HG03280 (cell line): ENCODE measurements around the gene MISP3.
A peak's percentile ranks its signal among the peaks of the same experiment; 100 is the strongest.

Experiments
- ATAC-seq: cut with Tn5 transposase; IDR thresholded peaks from one replicate; pipeline ENCODE4 v1.9.1; 2021; ENCODE audit warnings: mild to moderate bottlenecking, moderate library complexity; ENCODE audit not compliant: unreplicated experiment

The MISP3 gene

DNA sequence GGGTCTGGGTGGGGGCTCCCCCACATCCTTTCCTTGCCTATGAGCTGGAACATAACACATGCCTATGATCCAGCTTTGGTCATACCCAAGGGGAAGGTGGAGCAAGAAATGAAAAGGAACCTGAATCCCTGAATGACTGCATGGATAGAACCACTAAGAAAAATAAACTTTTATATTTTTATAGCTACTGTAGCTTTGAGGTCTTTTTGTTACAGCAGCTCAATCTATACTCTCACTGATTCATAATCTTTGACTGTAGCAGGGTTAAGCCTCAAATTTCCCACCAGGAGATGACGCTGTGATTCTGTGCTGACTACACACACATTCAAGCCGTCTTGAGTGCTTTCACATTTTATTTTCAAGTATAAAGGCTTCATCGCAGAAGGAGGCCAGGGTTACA is 19.6 kb upstream of the MISP3 start:
- no peak for ATAC-seq

DNA sequence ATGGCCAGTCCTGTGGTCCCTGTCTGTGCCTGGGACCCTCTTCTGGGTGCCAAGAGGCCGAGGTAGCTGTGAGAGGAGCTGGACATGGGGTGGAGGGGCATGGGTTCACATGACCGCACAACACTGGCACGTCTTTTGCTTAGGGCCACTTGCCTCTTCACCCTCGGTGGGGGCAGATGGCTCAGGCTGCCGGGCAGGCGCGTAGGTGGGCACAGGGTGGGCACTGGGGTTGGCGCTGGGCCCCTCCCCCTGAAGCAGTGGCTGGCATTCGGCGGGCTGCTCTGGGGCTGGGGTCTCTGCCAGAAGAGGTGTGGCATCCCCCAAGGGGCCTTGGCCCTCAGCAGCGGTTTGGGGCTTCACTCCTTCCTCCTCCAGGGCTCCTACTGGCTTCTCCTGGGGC is 19.1 kb upstream of the MISP3 start:
- no peak for ATAC-seq

DNA sequence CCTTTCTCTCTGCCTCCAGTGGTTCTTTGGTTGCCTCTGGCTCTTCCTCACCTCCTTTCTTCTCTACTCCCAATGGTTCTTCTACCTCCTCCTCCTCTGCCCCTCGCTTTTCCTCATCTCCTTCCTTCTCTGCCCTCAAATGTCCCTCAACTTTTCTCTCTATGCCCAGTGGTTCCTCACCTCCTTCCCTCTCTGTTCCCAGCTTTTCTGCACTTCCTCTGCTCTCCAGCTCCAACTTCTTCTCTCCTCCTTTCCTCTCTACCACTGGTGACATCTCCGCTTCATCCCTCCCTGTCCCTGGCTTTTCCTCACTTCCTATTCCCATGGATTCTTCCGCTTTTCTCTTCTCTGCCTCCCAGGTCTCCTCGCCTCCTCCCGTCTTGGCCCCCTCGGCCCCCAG is 18.5 kb upstream of the MISP3 start:
- no peak for ATAC-seq

DNA sequence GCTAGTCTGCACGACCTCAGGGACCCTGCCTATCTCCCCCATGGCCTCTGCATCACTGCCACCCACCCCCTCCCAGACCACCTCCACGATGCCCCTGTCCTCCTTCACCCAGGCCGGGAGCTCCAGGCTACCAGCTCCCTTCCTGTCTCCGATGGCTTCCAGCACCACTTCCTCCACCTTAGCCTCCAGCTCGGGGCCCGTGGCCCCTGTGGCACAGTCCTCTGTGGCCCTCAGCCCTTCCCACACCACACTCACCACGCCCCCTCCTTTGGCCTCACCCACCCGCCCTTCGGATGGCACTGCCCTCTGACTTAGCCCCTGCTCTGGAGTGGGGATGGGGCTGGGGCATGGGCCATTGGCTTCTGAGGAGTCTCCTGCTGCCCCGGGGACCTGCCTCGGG is 17.9 kb upstream of the MISP3 start:
- ATAC-seq = no peak

DNA sequence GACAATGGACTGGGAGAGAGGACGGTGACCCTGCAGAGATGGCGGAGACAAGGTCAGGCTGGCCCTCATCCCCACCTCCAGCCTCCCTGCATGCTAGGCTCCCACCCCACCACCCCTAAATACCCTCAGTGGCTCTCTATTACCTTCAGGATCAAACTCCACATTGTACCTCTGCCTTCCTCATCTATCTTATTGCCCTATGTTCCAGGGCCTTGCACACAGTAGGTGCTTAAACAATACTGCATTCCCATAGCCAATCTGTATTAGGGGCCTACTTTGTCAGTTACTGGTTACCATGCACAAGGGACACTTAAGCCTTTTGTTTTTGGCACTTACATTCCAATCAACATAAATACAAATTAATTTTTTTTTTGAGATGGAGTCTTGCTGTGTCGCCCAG is 17.2 kb upstream of the MISP3 start:
- ATAC-seq = no peak

DNA sequence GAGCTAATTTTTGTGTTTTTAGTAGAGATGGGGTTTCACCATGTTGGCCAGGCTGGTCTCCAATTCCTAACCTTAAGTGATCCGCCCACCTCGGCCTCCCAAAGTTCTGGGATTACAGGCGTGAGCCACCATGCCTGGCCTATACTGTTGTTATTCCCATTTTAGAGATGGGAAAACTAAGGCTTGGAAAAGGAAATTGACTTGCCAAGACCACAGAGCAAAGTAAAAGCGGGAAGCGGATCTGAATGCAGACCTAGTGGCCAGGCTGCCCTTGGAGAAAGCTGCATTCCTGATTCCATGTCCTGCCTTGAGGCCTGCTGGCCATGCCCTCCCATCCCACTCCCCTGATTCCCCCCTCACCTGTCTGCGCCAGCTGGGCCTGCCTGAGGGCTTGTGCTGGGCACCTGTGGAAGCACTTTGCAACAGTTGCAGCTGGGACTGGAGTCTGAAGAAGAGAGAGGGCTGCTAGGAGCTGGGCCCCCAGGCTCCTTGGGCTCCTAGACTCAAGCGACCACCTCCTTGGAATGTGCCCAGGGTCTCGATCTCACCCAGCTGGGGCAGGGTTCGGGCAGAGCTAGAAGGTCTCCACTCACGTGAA is 16.4 kb upstream of the MISP3 start:
- ATAC-seq = no peak

DNA sequence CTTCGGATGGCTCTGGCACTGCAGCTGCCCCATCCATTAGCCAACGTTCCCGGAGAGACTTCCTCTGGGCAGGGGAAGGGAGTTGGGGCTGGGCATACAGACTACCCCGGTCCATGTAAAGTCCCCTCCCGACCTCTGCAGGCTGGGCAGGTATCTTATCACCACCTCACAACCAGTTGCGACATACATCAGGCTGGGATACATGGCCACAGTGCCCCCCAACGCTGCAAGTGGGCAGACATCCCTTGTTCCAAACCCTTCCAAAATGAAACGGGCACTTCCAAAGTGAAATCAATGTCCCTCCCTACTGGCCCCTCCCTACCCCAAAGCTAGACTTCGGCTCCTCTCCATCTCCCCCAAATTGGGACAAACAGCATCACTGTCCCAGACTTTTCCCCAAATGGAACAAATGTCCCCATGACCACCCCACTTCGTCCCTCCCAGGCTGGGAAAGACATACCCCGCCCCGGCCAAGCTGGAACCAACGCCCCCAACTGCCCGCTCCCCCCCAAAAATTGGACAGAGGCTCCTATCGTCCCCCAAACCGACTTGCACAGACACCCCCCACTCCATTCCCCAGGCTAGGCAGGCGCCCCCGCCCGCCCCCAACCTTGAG is 15.7 kb upstream of the MISP3 start:
- no peak for ATAC-seq

DNA sequence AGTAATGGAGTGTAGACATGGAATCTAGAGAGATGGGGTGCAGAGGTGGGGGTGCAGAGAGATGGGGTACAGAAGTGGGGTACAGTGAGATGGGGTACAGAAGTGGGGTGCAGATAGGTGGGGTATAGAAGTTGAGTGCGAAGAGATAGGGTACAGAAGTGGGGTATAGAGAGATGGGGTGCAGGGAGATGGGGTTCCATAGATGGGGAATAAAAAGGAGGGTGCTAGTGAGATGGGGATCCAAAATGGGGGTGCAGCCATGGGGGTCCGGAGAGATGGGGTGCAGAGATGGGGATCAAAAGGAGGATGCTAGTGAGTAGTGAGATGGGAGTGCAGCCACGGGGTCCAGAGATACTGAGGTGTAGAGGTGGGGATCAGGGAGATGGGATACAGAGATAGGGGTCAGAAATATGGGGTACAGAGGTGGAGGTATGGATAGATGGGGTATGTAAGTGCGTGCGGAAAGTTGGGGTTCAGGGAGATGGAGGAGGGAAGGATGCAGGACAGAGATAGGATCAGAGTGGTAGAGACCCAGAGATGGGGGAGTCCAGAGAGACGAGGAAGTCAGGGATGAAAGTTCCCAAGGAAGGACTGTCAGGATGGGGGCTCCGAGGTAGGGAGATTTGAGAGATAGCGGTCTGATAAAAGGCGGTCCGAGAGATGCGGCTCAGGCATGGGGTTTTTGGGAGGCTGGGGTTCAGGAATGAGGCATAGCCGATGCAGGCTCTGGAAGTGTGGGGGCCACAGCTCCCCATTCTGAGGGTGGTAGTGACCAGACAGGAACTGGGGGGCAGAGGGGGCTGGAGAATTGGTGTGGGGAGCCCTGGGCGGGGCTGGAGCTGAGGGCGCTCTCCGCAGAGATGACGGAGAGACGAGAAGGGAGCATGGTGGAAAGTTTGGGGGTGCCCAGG is 14.1 kb upstream of the MISP3 start:
- no peak for ATAC-seq

DNA sequence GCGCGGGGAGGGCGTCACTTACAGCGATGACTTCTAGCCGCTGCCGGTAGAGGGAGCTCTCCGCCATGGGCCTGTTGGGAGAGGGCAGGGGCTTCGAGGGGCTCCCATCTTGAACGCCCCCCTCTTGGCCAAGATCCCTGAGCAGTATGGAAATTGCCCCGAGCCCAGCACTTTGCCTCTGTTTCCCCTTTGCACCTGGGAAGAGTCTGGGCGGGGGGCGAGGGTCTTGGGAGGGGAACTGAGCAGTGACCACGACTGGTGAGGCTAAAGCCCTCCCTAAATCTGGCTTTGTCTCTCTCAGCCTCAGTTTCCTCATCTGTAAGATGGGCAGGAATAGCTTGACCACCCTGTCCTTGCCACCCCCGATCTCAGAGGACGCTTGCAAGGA is 13.5 kb upstream of the MISP3 start:
- no peak for ATAC-seq

DNA sequence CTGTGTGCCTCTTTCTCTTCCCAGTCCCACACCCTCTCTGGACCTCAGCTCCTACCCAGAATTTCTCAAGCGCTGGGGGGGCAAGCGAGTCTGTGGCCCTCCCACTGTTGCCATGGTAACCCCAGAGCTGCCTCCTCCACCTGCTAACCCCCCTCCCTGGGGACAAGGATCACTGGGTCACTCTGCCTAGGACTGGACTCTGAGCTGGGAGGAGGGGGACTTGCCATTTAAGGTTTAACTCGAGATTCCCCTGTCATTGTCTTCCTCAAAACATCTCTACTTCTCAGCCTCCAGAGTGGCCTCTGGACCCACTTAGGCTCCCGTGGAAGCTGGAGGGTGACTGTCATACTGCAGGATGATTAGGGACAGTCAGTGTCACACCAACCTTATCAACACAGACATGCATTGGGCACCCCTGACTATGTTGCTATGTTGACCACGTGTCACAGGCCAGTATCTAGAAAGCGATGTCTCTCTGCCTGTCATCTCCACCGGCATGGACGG is 12.9 kb upstream of the MISP3 start:
- no peak for ATAC-seq

DNA sequence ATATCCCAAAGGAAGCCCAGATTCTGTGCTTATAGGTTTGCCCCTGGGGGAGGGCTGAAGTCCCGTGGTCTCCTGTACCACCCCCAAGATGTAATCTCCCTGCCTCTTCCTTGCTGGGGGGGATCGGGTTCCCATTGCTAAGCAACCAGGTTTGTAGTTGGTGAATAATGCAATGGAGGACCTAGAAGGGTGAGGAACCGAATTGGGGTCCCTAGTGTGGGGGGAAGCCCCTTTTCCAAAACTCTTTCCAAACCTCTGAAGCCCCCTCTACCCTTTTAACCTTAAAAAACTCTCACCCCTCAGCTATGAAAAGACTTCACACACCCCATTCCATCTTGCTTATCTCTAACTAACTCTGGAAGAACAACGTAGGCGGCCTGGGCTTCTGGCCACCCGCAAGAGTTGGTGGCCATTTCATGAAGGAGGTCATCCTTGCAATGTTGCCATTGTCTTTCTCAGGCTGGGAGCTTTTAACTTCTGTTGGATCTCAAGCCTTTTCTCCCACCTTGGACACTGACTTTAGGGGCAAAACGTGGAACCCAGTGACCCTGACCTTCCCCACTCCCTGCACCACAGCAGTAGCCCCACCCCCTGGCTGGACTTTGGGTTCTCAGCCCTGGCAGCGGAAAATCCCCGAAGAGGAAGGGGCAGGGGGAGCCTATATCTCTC is 11.4 kb upstream of the MISP3 start:
- ATAC-seq = no peak

DNA sequence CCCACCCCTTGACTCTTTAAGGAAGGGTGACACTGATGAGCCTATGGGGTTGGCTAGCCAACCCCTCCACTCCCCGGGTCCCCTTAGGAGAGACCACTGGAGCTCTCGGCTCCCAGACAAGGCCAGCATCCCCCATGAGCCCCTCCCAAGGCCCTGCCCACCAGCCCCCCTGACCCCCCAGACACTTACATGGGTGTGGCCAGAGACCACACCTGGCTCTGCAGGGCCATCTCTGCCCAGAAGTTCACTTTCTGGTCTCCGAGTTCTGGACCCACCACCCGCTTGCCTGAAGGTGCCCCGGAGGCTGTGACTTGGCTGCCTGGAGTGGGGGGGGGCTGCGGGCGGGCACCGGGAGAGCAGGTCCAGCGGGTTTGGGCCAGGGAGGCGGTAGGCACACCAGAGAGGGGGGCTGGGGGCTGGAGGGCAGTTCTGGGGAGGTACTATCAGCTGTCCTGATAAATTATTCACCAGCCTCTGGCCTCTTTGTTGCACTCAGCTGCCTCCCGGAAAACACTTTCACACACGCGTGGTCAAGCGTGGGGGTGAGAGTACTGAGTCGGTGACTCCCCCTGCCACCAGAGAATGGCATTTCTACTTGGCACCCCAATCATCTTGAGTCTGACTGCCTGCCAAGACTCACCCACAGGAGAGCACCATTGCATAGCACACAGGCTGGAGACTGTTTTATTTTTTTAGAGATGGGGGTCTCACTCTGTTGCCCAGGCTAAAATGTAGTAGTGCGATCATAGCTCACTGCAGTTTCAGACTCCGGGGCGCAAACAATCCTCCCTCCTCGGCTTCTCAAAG is 10.6 kb upstream of the MISP3 start, which contains the start of gene PALM3:
TSS of gene PALM3 (minus strand) at position 326 of the 807 bp plus-strand sequence. CDS start at position 230, 96 bp downstream.
- no peak for ATAC-seq

DNA sequence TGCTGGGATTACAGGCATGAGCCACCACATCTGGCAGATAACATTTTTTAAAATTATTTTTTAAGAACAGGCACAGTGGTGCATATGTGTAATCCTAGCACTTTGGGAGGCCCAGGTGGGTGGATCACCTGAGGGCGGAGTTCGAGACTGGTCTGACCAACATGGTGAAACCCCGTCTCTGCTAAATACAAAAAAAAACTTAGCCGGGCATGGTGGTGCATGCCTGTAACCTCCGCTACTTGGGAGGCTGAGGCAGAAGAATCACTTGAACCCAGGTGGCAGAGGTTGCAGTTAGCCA is 10.1 kb upstream of the MISP3 start:
- ATAC-seq = no peak

DNA sequence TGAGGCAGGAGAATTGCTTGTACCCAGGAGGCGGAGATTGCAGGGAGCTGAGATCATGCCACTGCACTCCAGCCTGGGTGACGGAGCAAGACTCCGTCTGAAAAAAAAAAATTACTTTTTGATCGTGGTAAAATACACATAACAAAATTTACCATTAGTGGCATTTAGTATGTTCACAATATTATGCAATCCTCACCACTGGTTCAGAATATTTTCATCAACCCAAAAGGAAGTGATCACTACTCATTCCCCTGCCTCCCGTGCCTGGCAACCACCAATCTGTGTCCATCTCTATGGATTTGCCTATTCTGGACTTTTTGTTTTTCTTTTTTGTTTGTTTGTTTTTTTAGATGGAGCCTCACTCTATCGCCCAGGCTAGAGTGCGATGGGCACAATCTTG is 9.5 kb upstream of the MISP3 start:
- ATAC-seq = no peak

DNA sequence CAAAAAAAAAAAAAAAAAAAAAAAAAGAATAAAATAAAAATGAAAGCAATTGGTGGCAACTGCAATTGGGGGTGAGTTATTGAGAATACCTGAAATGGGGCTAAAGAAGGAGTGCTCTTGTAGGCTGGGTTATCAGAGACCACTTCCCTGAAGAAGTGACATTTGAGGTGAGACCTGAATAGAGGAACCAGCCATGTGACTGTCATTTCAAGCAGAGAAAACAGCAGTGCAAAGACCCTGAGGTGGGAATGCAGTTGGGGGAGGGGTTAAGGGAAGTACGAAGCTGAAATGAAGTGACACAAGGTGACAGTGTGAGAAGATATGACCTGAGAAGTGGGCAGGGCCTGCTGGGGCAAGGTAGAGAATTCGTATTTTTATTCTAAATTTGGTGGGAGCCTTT is 6.5 kb upstream of the MISP3 start:
- ATAC-seq = no peak

DNA sequence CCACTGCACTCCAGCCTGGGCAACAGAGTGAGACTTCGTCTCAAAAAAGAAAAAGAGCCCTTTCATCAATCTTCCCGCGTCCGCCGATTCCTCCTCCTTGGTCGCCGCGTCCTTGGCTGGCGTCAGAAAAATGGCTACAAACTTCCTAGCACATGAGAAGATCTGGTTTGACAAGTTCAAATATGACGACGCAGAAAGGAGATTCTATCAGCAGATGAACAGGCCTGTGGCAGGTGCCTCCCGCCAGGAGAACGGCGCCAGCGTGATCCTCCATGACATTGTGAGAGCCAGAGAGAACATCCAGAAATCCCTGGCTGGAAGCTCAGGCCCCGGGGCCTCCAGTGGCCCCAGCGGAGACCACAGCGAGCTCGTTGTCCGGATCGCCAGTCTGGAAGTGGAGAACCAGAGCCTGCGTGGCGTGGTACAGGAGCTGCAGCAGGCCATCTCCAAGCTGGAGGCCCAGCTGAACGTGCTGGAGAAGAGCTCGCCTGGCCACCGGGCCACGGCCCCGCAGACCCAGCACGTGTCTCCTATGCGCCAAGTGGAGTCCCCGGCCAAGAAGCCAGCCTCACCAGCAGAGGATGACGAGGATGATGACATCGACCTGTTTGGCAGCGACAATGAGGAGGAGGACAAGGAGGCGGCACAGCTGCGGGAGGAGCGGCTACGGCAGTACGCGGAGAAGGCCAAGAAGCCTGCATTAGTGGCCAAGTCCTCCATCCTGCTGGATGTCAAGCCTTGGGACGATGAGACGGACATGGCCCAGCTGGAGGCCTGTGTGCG is 2.1 kb upstream of the MISP3 start:
- no peak for ATAC-seq

DNA sequence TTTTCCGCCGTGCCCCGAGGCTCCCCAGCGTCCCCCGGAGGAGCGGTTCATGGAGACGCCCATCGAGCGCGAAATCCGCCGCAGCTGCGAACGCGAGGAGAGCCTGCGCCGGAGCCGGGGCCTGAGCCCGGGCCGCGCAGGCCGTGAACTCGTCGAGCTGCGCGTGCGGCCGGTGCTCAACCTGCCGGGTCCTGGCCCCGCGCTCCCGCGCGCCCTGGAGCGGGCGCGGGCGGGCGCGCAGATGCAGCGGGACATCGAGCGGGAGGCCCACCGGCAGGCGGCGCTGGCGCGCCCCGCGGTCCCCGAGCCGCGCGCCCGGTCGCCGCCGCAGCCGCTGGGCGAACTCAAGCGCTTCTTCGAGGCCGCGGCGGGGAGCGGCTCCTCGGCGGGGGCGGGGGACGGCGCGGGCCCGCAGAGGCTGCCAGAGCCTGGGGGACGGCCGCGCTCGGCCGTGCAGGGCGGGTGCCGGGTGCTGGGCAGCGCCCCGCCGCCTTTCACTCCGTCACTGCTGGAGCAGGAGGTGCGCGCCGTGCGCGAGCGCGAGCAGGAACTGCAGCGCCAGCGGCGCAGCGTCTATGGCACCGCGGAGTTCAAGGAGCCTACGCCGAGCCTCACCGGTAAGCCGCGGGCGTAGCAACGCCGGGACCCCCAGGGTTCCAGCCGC is 807 bp downstream of the MISP3 start:
- ATAC-seq = peak; percentile 57

DNA sequence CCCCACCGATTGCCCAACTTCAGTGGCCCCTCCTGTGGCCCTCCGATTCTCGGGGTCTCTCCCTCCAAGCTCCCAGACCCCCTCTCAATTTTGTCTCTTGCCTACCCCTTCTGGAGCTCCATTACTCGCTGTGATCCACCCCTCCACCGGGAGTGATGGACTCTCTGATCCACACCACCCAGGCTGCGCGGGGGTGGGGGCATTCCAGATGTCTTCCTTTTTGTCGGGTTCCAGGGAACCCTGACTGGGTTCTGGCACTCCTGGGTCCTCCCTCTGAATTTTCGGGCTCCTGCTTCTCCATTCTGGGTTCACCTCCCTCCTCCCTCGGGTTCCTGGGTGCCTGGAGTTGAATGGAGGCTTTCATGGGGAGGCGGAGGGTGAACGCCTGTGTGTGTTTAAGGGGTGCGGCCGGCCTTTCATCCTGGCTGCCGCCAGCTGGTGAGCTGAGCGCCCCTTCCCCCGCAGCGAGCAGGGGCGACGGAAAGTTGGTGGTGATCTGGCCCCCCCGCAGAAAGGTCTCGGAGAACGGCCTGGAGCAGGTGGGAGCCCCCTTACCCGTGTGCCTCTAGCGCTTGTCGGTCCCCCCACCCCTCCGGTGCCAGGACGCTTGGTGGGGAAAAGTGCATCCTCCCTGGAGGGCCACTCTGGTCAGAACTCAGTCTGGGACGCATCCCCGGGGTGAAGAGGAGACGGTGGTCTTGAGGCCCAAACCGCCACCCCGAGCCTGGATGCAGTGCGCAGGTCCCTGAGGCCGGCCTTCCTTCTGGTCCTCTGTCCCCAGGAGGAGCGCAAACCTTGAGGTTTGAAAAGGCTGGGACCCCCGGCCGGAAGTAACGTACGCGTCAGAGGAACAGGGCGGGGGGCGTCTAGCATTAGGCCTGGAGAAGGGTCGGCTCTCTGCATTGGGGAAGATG is 1.6 kb downstream of the MISP3 start:
- ATAC-seq = no peak
